Omental fat pad (tissue), 4 donors: Measurements from ENCODE around the gene KLHL29. TPM values are rescaled to one million over a fixed set of nuclear protein-coding genes. Genes with fewer than 3 reads are reported as not detected.

ENCODE experiments used
- ATAC-seq: fragments of 150-250 bp; one replicate; pipeline ENCODE4 v1.9.1; 2016; ENCODE audit warnings: mild to moderate bottlenecking, moderate library complexity; ENCODE audit not compliant: low FRiP score
- DNase-seq: peaks from one replicate; pipeline ENCODE4 v3.0.0-alpha.2; 2019; ENCODE audit warnings: low spot score
- CTCF ChIP-seq, 3 donors: fragments of 450-650 bp; IDR thresholded peaks; one replicate each; pipeline ENCODE4 v1.5.1; 2016 to 2017; ENCODE audit warnings: antibody characterized with exemption in 3 of 3, mild to moderate bottlenecking in 3 of 3, moderate library complexity in 2 of 3
- total RNA-seq, 4 donors: library from RNA; depleted of rRNA; stranded (reverse); fragments of >200 nt; gene quantifications; one replicate each; pipeline ENCODE4 v1.1.0, GENCODE V29; 2016

KLHL29 gene
- total RNA-seq, 4 donors from 2014 or later, result 4.0 to 19.5 (median 12.7) TPM

GRCh38 chr2:23692851-23693605, 308.0 kb downstream of the KLHL29 start:
- ATAC-seq (no peak), DNase-seq (no peak)
- no peak for TF ChIP-seq CTCF (IDR thresholded peaks at IDR 0.05)

DNA sequence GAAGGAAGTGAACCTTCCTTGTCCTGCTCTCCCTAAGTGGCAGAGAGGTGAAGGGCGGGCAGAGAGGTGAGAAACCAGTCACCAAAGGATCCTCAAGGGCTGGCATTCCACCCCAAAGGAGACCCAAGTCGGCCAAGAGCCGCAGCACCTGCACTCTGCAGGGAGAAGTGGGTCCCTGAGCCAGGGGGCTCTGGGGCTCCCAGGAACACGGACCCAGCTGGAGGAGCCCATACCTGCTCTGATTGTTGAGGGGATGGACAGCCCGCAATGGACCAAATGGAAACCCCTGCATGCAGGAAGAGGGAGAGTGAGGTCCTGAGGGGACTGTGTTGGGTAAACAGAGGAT, 308.6 kb downstream of the KLHL29 start:
- DNase-seq, result no peak
- ATAC-seq, result no peak
- TF ChIP-seq CTCF (IDR thresholded peaks at IDR 0.05), result no peak

- ATAC-seq, result no peak
- TF ChIP-seq CTCF (IDR thresholded peaks at IDR 0.05), result no peak
- DNase-seq, result no peak
These were observed 309.4 kb downstream of the KLHL29 start for GRCh38 chr2:23694058-23695045.

DNA sequence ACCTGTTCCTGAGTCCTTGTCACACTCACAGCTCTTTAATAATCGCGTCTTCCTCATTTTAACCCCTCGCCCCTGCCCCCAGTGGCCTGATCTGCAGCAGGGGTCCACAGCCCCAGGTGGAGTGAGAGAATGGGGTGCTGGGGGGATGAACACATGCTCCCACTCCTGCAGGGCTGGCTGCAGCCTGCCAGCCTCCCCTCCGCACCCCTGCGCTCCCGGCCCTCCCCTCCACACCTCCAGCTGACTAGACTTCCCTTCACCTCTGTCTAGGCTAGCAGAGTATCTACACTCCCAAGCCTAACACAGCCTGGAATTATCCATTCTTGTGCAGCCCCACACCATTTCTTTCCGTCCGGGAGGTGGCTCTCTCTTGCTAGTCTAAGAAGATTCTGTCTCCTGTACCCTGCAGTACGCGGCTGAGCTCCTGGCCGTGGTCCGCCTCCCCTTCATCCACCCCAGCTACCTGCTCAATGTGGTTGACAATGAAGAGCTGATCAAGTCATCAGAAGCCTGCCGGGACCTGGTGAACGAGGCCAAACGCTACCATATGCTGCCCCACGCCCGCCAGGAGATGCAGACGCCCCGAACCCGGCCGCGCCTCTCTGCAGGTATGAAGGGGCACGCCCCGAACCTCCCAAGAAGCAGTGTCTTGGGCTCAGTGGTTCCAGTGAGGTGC, 310.4 kb downstream of the KLHL29 start:
- ATAC-seq, result no peak
- DNase-seq, result no peak
- TF ChIP-seq CTCF (IDR thresholded peaks at IDR 0.05), result no peak

DNA sequence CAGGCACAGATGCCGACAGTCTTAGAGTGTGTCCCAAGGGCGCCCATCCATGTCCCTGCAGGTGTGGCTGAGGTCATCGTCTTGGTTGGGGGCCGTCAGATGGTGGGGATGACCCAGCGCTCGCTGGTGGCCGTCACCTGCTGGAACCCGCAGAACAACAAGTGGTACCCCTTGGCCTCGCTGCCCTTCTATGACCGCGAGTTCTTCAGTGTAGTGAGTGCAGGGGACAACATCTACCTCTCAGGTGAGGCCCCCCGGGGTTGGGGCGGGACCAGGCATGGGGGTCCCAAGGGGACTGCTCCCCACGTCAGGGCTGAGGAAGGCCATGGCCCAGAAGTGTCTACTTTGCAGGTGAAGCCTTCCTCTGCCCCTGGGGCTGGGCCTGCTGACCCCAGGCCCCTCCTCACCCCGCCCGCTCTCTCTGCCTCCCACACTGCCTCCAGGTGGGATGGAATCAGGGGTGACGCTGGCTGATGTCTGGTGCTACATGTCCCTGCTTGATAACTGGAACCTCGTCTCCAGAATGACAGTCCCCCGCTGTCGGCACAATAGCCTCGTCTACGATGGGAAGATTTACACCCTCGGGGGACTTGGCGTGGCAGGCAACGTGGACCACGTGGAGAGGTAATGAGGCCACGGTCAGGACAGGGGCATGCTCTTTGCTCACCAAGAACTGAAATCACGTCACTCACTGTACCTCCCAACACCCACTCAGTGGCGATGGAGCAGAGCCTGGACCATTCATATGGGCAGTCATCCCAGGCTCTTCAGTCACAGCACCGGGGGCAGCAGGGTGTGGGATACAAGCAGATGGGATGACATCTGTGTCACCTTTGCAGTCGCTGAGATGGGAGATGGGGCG, 311.1 kb downstream of the KLHL29 start:
- no peak for DNase-seq
- no peak for TF ChIP-seq CTCF (IDR thresholded peaks at IDR 0.05)
- no peak for ATAC-seq

GRCh38 chr2:23696752-23697045, 311.7 kb downstream of the KLHL29 start:
- ATAC-seq (no peak), DNase-seq (no peak)
- no peak for TF ChIP-seq CTCF (IDR thresholded peaks at IDR 0.05)
